T follicular helper cell (primary cell): ENCODE results near the gene MS4A18.

Experiments
- DNase-seq: peaks from one replicate; pipeline ENCODE4 v3.0.0-alpha.2; 2020; ENCODE audit warnings: low read depth

Gene MS4A18

DNA sequence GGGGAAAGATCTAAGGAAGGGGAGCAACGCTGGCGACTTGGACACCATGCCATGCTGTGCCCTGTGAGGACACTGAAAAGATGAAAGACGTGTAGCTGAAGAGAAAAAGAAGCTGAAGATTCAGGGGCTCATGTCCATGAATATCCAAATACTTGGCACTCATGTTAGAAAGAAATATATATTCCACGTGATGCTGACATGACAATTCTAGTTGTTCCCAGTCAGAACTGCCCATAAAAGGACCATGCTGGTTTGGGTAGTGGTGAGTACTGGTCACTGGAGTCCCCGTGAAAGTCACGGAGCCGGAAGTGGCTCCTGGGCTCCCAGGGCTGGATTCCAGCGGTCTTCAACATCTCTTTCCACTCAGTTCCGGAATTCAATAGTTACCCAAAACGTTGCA, 42.0 kb downstream of the MS4A18 start:
- DNase-seq = no peak

DNA sequence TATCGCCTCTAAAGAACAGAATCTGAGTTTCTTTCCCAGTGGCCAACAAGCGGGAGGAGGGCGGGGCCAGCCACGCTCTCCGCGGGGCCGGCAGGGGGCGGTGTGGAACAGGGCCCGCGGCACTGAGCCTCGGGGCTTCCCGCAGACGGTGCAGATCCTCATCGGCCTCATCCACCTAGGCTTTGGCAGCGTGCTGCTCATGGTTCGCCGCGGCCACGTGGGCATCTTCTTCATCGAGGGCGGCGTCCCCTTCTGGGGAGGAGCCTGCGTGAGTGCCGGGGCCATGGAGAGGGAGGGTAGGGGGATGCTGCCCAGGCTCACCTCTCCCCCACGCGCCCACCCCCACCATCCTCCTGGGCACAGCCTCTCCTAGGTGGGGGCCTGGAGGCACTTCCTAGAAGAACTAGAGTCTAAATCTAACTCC, 42.9 kb downstream of the MS4A18 start:
- no peak for DNase-seq

GRCh38 chr11:60768202-60768601, 43.7 kb downstream of the MS4A18 start:
- no peak for DNase-seq

GRCh38 chr11:60769273-60769672, 44.8 kb downstream of the MS4A18 start:
- DNase-seq = no peak

DNA sequence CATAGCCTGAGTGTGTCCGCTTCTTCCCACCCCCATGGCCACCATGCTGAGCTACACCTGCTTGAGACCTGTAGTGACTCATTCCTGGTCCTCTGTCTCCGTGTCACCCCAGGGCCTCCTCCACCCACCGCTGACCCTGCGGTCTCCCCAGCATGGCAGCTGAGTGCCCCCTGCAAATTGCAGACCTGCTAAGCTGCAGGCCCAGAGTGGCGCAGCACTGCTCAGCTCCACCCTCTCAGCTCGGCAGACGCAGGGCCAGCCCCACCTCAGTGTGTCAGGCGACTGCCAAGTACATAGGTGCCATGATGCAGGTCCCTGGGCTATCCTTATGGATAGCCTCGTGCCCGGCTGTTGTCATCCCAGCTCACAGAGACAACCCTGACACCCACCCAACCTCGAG, 45.3 kb downstream of the MS4A18 start:
- DNase-seq = no peak

GRCh38 chr11:60771146-60771545, 46.6 kb downstream of the MS4A18 start:
- no peak for DNase-seq

DNA sequence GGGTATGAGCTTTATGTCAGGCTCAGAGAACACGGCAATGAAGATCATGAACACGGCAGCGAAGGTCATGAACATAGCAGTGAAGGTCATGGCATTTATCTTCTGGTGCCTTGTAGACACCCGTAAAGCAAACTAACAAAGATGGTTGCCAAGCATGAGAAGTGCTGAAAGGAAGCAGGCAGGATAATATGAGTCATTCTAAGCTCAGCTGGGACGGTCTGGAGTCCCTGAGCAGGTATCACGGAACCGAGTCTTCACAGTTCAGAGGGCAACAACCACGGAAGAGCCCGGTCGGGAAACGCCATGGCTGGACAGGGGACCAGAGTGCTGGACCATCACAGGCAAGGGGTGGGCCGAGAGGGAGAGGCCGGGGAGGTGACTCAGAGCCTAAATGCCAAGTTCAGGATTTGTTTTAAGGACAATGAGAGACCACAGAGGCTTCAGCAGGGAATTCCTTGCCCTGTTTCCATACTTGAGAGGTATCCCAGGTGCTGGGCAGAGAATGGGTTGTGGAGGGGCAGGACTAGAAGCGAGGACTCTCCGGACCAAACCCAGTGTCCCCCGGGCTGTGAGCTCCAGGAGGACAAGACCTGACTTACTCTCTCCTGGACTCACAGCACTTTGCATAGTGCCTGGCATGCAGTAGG, 47.5 kb downstream of the MS4A18 start:
- no peak for DNase-seq

- no peak for DNase-seq
These were observed 48.1 kb downstream of the MS4A18 start for GRCh38 chr11:60772666-60773065.

- no peak for DNase-seq
These were observed 50.2 kb downstream of the MS4A18 start for GRCh38 chr11:60774726-60775125.

- DNase-seq = peak; percentile 77
These were observed 51.0 kb downstream of the MS4A18 start for GRCh38 chr11:60775420-60775961.

GRCh38 chr11:60776167-60776566, 51.6 kb downstream of the MS4A18 start:
- no peak for DNase-seq

DNA sequence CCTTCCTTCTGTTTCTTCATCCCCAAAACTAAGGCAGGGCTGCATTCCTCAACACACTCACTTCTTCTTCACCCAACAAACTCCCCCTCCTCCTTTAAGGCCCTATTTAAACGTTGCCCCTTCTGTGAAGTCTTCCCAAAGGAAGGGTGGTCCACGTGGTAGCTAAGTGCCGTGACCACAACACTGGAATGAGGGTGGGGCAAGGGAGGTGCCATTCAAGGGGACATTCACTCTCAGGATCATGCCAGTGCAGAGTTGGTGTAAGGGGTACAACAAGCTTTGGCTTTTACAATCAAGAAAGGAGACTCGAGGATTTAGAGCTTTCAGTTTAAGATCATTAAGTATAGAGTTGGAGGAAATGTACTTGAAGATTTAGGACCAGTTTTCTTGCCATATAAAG, 52.6 kb downstream of the MS4A18 start:
- DNase-seq = no peak

- DNase-seq = no peak
These were observed 53.1 kb downstream of the MS4A18 start for GRCh38 chr11:60777572-60777971.

- DNase-seq = no peak
These were observed 55.5 kb downstream of the MS4A18 start for GRCh38 chr11:60780065-60780464.

DNA sequence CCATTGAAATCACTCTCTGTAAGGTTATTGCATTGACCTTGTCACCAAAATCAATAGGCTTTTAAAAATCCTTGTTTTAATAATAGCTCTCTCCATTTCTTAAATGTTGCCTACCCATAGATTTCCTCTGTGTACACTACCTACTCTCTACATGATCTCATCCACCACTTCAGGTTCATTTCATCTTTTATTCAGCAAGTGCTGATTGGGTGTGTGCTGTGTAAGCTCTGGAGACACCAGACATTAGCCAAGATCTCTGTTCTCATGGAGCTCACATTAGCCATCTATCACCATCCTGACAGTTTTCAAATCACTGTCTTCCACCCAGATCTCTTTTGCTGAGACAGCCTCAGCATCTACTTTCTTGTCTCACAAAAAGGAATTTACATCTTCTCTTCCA, 56.3 kb downstream of the MS4A18 start:
- DNase-seq = no peak

- no peak for DNase-seq
These were observed 56.9 kb downstream of the MS4A18 start for GRCh38 chr11:60781286-60781980.

- DNase-seq = no peak
These were observed 57.4 kb downstream of the MS4A18 start for GRCh38 chr11:60781981-60782316.

DNA sequence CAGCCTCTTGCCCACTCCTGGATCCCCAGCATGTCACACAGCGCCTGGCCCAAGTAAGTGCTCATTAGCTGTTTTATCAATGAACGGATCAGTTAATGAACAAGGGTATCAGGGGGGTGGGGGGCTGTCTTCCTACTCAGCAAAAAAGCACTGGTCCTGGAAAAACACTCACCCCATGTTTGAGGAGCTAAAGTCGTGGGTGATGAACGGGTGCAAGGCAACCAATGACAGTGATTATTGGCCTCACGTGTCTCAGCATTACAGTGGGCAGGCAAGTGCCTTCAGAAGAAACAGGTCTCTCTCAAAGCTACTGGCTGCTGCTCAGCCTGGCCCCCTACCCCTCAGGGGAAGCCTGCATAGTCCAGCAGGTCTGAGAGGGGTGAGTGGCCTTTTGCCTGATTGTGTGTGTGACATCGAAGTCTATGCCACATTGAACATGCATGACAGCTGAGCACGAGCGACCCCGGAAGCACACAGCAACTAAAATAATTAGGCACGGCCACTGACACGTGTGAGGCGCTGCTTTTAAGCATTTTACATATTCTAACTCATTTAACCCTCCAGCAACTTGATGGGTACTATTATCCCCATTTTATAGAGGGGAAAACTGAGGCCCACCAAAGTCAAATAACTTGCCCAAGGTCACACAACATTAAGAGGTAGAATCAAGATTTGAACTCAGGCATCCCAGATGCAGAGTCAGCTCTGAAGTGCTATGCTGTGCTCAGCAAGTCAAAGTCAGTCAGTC, 58.0 kb downstream of the MS4A18 start:
- no peak for DNase-seq

GRCh38 chr11:60783141-60783484, 58.6 kb downstream of the MS4A18 start:
- no peak for DNase-seq

DNA sequence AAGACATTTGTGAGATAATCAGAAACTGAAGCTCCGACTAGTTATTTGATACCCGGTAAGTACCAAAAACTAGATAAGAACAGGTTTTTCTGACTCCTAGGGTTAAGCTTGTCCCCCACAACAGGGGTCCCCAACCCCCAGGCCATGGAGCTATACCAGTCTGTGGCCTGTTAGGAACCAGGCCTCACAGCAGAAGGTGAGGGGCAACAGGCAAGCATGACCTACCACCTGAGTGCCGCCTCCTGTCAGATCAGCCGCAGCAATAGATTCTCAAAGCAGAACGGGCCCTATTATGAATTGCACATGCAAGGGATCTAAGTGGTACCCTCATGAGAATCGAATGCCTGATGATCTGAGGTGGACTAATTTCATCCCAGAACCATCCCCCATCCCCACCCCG, 59.4 kb downstream of the MS4A18 start:
- no peak for DNase-seq

GRCh38 chr11:60785136-60785535, 60.6 kb downstream of the MS4A18 start, which contains the start of gene MS4A10:
Gene MS4A10 (plus strand): TSS chr11:60785333. CDS start chr11:60790336, 5,003 bp downstream.
- DNase-seq = no peak

DNA sequence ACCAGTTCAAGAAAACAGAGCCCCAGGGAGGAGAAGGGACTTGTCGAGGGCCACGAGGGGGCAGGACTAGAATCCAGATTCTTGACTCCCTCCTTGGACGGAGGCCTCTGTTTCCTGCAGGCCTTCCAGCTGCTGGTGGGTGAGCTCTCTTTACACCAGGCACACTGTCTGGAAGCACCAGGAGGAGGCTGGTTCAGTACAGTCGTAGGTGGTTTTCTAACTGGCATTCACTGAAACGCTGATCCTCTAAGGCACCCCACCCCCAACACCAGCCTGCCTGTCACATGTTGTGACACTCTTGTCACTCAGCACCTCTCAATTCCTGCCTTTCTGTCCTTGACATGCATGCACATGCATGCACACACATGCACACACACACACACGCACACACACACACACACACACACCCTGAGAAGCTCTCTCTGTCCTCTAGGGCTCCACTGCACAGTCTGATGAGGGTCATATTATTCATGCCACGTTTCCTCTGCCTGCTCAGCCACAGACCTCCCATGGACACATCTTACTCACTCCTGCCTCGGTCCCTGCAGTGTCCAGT, 61.4 kb downstream of the MS4A18 start:
- no peak for DNase-seq
